Left renal cortex interstitium (tissue), 4 donors: Measurements from ENCODE around the gene DACH2. TPM values are rescaled to one million over a fixed set of nuclear protein-coding genes. Genes with fewer than 3 reads are reported as not detected.

ENCODE experiments used
- DNase-seq, 4 donors: peaks; one replicate each; pipeline ENCODE4 v3.0.0-alpha.2; 2013; ENCODE audit warnings: low read depth in 4 of 4, low spot score in 2 of 4, missing footprints in 1 of 4
- polyA plus RNA-seq, 4 donors: library from polyadenylated mRNA; unstranded; fragments of 120-200 nt; gene quantifications; one replicate each; pipeline ENCODE4 v1.2.1, GENCODE V29; 2013; ENCODE audit not compliant: insufficient read length in 4 of 4

Gene DACH2
- polyA plus RNA-seq, 4 donors: 21.2 to 36.0 (median 27.0) TPM

DNA sequence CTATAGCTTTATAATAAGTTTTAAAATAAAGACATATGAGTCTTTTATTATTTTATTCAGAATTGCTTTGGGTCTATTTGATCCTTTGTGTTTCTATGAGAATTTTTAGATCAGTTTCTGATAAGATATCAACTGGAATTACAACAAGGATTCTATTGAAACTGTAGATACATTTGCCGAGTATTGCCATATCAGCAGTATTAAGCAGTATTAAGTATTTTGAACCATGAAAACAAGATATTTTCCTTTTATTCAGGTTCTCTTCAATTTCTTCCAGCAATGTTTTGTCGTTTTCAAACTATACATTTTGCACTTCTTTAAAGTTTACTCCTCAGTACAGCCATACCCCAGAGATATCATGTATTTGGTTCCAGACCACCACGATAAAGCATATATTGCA lies 598.8 kb downstream of the DACH2 start:
- no peak for DNase-seq

DNA sequence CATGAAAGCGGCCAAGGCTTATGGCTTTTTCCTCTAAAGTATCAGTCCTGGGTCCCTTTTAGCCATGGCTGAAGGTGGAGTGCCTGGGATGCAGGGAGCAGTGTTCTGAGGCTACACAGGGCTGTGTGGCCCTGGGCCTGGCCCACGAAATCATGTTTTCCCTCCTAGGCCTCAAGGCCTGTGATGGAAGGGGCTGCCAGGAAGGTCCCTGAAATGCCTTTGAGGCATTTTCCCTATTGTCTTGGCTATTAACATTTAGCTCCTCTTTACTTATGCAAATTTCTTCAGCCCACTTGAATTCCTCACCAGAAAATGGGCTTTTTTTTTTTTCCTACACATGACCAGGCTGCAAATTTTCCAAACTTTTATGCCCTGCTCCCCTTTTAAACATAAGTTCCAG lies 657.0 kb downstream of the DACH2 start:
- DNase-seq: no peak

DNA sequence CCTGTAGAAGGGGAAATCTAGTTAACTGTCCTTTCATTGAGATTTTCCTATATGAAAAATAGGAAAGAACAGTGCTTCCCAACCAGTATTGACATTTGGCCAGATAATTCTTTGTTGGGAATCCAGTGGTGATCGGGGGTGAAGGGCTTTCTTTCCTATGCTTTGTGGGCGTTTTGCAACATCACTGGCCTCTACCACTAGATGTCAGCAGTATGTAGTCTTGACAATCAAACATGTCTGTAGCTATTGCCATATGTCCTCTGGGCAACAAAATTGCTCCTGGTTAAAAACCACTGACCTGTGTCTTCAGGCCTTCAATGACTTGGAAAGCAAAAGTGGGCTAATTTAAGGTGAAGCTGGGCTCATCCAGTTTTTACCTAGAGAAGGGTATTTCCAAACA lies 658.5 kb downstream of the DACH2 start:
- DNase-seq: no peak

DNA sequence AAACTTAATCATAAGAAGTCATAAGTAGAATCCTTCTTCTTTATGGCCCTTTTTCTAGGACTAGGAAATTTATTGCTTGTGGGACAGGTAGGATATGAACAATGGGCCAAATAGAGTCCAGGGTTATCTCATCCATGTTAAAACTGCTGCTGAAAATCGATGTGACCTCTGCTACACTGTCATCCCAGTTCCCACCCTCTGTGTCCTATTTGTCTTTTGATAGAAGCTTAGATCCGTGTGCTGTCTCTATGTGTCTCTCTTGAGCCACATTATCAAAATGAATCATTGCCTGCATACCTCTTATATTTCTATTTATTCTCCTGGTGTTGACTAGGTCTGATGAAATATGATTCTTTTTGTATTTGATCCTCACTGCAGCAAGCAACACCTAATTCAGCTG lies 661.4 kb downstream of the DACH2 start:
- no peak for DNase-seq

DNA sequence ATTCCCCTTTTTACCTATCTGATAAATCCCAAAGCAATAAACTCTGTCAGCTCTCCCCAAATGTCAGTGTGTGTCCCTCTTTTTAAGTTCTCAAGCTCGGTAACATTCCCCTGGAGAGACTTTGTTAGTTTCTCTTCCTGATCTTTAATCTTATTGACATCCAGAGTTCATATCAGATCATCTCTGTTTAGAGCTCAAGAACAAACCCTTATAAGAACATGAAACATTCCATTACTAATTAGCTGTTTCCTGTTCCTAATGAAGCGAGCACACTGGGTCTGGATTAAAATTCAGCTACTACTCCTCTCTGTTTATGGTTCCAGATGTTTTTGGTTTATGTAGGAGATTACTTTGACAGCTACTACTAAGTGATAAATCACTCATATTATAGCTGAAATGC lies 681.5 kb downstream of the DACH2 start:
- no peak for DNase-seq

DNA sequence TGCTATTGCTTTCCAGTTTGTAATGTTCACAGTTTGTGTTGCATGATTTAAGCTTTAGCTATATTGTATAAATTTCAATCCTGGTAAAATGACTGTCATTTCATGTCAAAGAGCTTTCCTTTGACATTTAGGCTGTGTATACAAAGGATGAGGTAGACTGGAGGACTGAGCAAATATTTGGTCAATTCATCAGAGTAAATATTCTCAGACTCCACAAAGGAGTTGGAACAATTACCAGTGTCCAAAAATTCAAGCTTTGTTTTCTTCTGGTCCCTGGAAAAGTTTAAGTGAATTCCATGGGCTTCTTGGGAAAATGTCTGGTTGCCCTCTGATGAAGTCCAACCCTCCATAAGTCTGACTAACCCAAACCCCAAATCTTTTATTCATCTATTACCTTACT lies 682.4 kb downstream of the DACH2 start:
- DNase-seq: no peak

DNA sequence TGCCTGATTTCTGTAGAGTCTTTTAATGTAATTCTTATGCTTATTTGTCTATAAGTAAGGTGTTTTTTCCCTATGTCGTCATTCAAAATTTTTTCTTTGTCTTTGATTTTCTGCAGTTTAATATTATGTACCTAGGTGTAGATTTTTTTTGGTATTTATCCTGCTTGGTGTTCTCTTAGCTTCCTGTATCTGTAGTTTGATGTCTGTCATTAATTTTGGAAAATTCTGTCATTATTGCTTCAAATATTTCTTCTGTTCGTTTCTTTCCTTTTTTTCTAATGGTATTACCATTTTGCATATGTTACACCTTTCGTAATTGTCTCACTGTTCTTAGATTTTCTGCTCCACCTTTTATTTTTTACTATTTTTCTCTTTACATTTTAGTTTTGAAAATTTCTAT lies 696.9 kb downstream of the DACH2 start:
- DNase-seq: no peak

Other genes with a start within 250 kb of the DACH2 start
- gene CHM, start 100.9 kb upstream of the DACH2 start, polyA plus RNA-seq: 10 to 100 TPM; 23.7 to 33.3 (median 29.2) TPM